Liver (tissue), 3 donors: ENCODE data around the gene NOC2L.

ENCODE experiments used
- EGR1 ChIP-seq, 2 donors: IDR thresholded peaks; 2 replicates each; pipeline ENCODE4 v1.6.1; 2016 to 2018; ENCODE audit warnings: antibody characterized with exemption in 2 of 2, low read depth in 2 of 2
- RXRA ChIP-seq, 2 donors: IDR thresholded peaks; 2 replicates each; pipeline ENCODE4 v1.6.1; 2017 to 2018; ENCODE audit warnings: antibody characterized with exemption in 2 of 2, mild to moderate bottlenecking in 1 of 2
- SP1 ChIP-seq: IDR thresholded peaks from 2 replicates; pipeline ENCODE4 v1.6.1; 2018; ENCODE audit warnings: antibody characterized with exemption, mild to moderate bottlenecking
- TAF1 ChIP-seq: conservative IDR thresholded peaks from 2 replicates; pipeline ENCODE4 v1.6.1; 2016; ENCODE audit warnings: antibody characterized with exemption, mild to moderate bottlenecking
- TF ChIP-seq, protein P1 (sequence below): fragments of 150-350 bp; IDR thresholded peaks from 2 replicates; pipeline ENCODE4 v1.5.1; 2017; ENCODE audit warnings: improper control_type of control experiment, low read depth, low read length; ENCODE audit not compliant: missing input control
- donor health status: healthy.
- donor health status: healthy.

DNA sequence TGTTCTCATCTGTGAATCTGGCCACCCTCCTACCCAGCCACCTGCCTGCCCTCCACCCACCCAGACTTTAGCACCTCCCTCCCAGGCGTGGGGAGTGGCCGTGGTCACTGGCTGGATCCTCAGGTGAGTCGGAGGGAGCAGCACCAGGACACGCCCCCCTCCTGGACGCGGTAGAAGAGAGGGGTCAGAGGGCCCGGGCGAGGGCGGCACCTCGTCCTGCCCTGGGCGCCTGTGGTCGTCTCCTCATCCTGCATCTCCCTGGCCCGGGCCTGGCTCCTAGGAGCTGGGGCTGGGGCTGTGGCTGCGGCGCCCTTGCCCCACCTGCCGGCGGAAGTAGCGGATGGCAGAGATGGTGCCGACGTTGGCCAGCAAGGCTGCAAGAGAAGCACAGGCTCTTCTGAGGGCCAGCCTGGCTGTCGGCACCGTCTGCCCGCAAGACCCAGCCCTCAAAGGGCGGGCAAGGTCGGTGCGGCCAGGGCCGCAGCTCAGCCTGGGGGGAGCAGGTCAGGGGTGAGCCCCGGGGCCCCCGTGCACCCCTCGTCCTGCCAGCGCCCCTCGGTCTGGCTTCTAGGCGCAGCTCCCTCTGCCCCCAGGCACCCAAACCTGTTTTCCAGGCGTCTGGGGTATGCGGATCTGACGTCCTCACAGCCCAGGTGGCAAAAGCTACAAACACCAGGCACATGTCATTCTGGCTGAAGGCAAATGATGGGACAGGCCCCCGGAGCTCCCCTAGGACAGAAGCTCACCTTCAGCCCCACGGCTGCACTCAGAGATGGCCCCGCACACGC, 17.0 kb upstream of the NOC2L start:
- no peak for TF ChIP-seq SP1
- TF ChIP-seq EGR1 (IDR thresholded peaks at IDR 0.05; ENCODE audit: low read depth in 2 of 2), result no peak
- no peak for TF ChIP-seq TAF1
- TF ChIP-seq, protein P1, sequence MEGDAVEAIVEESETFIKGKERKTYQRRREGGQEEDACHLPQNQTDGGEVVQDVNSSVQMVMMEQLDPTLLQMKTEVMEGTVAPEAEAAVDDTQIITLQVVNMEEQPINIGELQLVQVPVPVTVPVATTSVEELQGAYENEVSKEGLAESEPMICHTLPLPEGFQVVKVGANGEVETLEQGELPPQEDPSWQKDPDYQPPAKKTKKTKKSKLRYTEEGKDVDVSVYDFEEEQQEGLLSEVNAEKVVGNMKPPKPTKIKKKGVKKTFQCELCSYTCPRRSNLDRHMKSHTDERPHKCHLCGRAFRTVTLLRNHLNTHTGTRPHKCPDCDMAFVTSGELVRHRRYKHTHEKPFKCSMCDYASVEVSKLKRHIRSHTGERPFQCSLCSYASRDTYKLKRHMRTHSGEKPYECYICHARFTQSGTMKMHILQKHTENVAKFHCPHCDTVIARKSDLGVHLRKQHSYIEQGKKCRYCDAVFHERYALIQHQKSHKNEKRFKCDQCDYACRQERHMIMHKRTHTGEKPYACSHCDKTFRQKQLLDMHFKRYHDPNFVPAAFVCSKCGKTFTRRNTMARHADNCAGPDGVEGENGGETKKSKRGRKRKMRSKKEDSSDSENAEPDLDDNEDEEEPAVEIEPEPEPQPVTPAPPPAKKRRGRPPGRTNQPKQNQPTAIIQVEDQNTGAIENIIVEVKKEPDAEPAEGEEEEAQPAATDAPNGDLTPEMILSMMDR, result peak; percentile 23
- TF ChIP-seq RXRA (IDR thresholded peaks at IDR 0.05), result no peak
